Mucosa of descending colon (tissue), 3 donors: ENCODE measurements around the gene SPAG17. TPM values are rescaled to one million over a fixed set of nuclear protein-coding genes. Genes with fewer than 3 reads are reported as not detected.

Source experiments
- ATAC-seq: fragments of 200-7000 bp; cut with Tn5 transposase; one replicate; pipeline ENCODE4 v1.9.1; 2020; ENCODE audit warnings: mild to moderate bottlenecking, moderate library complexity
- DNase-seq, 3 donors: peaks; one replicate each; pipeline ENCODE4 v3.0.0-alpha.2; 2020
- H3K36me3 ChIP-seq: fragments of 200-600 bp; one replicate; pipeline ENCODE4 v1.8.0; 2021; ENCODE audit warnings: low read depth, mild to moderate bottlenecking
- H3K4me1 ChIP-seq: fragments of 200-600 bp; one replicate; pipeline ENCODE4 v1.8.0; 2021; ENCODE audit warnings: low read depth, mild to moderate bottlenecking
- H3K4me3 ChIP-seq: fragments of 200-600 bp; one replicate; pipeline ENCODE4 v1.8.0; 2021; ENCODE audit warnings: mild to moderate bottlenecking
- H3K9me3 ChIP-seq: fragments of 200-600 bp; one replicate; pipeline ENCODE4 v1.8.0; 2021; ENCODE audit warnings: mild to moderate bottlenecking
- CTCF ChIP-seq: fragments of 200-600 bp; IDR thresholded peaks from one replicate; pipeline ENCODE4 v1.8.0; 2022; ENCODE audit warnings: antibody characterized with exemption, mild to moderate bottlenecking
- intact Hi-C, 2 donors: fragments of 100-400 bp; cut with DNase I in 1 of 2; cut with micrococcal nuclease in 1 of 2; formaldehyde crosslinking; loops; one replicate each; pipeline versions ENCODE4 v1.11.0 to v1.11.1; 2022; cut with DNase I, micrococcal nuclease
- total RNA-seq, 3 donors: library from RNA; stranded (reverse); fragmentation: NEBNext Ultra II Directional in 2 of 3; extraction: Animal tissue kit (Norgen Biotek cat#: 25700) in 2 of 3; gene quantifications; one replicate each; pipeline versions ENCODE4 v1.2.1 to v1.2.4, GENCODE V29; 2021 to 2023
- donor health status: DM: no; HTN: no; CAD: no; lungs with moderate emphysema.
- donor health status: DM: no; HTN: no; CAD: no.
- donor health status: DM: no; HTN: yes; CAD: no.

Gene SPAG17
- total RNA-seq, 3 donors from 2014 or later = not detected

DNA sequence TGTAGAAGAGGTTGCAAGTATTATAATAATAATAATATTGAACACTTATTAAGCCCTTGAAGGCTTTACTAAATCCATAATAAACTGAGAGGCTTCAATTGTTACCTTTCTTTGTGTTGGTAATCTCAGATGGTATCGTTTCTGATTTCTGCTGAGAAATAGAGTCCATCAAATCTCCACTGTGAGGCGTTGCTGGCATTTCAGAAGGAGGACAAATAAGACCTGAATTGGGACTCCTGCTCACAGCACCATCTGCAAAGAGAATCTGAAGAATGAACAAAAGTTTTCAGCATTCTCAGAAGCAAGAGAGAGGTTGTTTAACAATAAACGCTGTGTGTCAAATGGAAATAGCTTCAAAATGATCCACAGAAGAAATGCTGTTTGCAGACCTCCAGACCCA lies 161.8 kb downstream of the SPAG17 start:
- DNase-seq (no peak), ATAC-seq (no peak)
- intact Hi-C loops = no loop called here
- H3K9me3 ChIP-seq = no peaks in the 10 kb centered on the region
- no peak overlapping the region for H3K4me3 ChIP-seq
- H3K4me1 ChIP-seq = no peaks in the 10 kb centered on the region
- no peaks in the 10 kb centered on the region for H3K36me3 ChIP-seq
- TF ChIP-seq CTCF = no peak

DNA sequence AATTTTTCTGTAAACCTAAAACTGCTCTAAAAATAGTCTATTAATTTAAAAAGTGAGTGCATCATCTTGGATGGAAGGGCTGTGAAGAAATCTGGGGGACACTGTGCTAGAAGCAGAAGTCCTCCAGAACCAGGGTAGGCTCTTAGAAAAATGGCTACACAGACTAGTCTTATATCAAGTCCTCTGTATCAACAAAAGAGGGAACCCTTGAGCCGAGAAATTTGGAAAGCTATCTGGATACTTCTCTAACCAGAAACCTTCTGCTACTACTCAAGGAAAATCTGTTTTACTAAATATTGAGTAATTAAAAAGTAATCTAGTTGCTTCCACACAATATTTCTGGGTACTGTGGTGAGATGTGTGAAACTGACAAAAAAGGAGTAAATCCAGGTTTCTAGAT lies 163.4 kb downstream of the SPAG17 start:
- TF ChIP-seq CTCF = no peak
- intact Hi-C loops = no loop called here
- ATAC-seq (no peak), DNase-seq (no peak)
- Histone ChIP-seq H3K36me3 (no peaks in the 10 kb centered on the region), H3K4me1 (no peaks in the 10 kb centered on the region), H3K4me3 (no peak overlapping the region), H3K9me3 (no peaks in the 10 kb centered on the region)

DNA sequence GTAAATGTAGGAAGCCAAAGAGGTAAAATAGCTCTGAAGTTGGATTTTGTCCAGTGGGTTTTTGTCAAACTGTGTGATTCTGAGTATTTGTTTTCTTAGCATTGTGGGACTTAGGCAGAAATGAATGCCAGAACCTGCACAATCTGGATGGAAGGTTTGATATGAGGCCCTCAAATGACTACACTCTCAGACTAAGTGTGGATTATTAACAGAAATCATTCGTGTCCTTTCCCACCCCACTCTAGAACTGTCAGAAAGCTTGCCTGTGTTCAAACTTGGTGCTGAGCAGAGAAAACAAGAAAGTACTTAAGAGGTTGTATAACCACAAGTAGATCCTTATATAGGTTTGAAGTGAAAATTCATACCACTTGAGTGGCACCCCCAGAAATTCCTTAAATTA lies 167.0 kb downstream of the SPAG17 start:
- DNase-seq (no peak), ATAC-seq (no peak)
- no peaks in the 10 kb centered on the region for H3K36me3 ChIP-seq
- no peak overlapping the region for H3K4me3 ChIP-seq
- TF ChIP-seq CTCF = no peak
- intact Hi-C loops = no loop called here
- H3K4me1 ChIP-seq = no peaks in the 10 kb centered on the region
- H3K9me3 ChIP-seq = no peaks in the 10 kb centered on the region

- H3K9me3 ChIP-seq = no peaks in the 10 kb centered on the region
- no peak for TF ChIP-seq CTCF
- H3K36me3 ChIP-seq = no peaks in the 10 kb centered on the region
- no peak overlapping the region for H3K4me3 ChIP-seq
- no peaks in the 10 kb centered on the region for H3K4me1 ChIP-seq
- intact Hi-C loops = no loop called here
- DNase-seq (no peak), ATAC-seq (no peak)
Measured at GRCh38 chr1:118013938-118014337, 171.1 kb downstream of the SPAG17 start.

DNA sequence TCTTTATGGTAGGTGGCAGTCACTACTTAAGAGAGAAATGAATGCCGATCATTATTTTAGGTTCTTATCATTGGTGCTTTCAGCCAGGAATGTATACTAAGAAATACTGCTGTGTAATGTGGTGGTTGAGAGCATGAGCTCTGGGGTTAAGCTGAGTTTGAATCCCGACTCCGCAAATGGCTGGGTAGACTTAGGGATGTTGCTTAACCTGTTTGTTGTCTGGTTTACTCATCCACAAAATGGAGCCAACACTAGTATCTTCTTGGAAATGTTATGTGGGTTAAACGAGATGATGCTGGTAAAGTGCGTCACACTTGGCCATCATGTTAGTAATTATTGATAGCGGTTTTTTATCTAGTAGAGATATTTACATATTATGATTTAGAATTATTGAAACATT lies 171.7 kb downstream of the SPAG17 start:
- Histone ChIP-seq H3K4me3 (no peak overlapping the region), H3K4me1 (no peaks in the 10 kb centered on the region), H3K36me3 (no peaks in the 10 kb centered on the region), H3K9me3 (no peaks in the 10 kb centered on the region)
- no peak for DNase-seq
- intact Hi-C loops = no loop called here
- TF ChIP-seq CTCF = no peak
- no peak for ATAC-seq

- DNase-seq (no peak), ATAC-seq (no peak)
- H3K4me1 ChIP-seq = no peaks in the 10 kb centered on the region
- no peak overlapping the region for H3K4me3 ChIP-seq
- intact Hi-C loops = no loop called here
- no peaks in the 10 kb centered on the region for H3K36me3 ChIP-seq
- H3K9me3 ChIP-seq = no peaks in the 10 kb centered on the region
- TF ChIP-seq CTCF = no peak
Measured at GRCh38 chr1:118012515-118013124, 172.4 kb downstream of the SPAG17 start.
